ENCODE measurements around the gene NTS. TPM values are rescaled to one million over a fixed set of nuclear protein-coding genes. Genes with fewer than 3 reads are reported as not detected.

NTS gene
- total and polyA plus RNA-seq, 8 donors: 0.47 to 13.3 (median 5.4) TPM

GRCh38 chr12:85836197-85837090, 37.7 kb upstream of the NTS start, which contains the start of gene RASSF9:
Gene RASSF9, minus strand, starts transcription at chr12:85836409. Its CDS starts 208 bp downstream, at chr12:85836201.
- peak within 1 kb of the TSS; percentile 76 to 85 for H3K27ac ChIP-seq
- intact Hi-C loops (cut with DNase I): no loop called here
- peak within 1 kb of the TSS; percentile 32 to 39 for H3K4me3 ChIP-seq
- H3K36me3 ChIP-seq: no peaks in the 10 kb centered on the region
- no peaks in the 10 kb centered on the region for H3K4me1 ChIP-seq
- no peaks in the 10 kb centered on the region for H3K9me3 ChIP-seq
- ATAC-seq: peak; percentile 77
- peak; percentile 39 to 79 (median 63) for DNase-seq
- TF ChIP-seq, protein P1, sequence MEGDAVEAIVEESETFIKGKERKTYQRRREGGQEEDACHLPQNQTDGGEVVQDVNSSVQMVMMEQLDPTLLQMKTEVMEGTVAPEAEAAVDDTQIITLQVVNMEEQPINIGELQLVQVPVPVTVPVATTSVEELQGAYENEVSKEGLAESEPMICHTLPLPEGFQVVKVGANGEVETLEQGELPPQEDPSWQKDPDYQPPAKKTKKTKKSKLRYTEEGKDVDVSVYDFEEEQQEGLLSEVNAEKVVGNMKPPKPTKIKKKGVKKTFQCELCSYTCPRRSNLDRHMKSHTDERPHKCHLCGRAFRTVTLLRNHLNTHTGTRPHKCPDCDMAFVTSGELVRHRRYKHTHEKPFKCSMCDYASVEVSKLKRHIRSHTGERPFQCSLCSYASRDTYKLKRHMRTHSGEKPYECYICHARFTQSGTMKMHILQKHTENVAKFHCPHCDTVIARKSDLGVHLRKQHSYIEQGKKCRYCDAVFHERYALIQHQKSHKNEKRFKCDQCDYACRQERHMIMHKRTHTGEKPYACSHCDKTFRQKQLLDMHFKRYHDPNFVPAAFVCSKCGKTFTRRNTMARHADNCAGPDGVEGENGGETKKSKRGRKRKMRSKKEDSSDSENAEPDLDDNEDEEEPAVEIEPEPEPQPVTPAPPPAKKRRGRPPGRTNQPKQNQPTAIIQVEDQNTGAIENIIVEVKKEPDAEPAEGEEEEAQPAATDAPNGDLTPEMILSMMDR (IDR thresholded peaks at IDR 0.05): no peak
- H3K27me3 ChIP-seq: no peaks in the 10 kb centered on the region

- no peak for ATAC-seq
- Histone ChIP-seq H3K9me3 (no peaks in the 10 kb centered on the region), H3K36me3 (no peaks in the 10 kb centered on the region), H3K27me3 (no peaks in the 10 kb centered on the region), H3K4me3 (no peak overlapping the region), H3K27ac (no peak overlapping the region), H3K4me1 (no peaks in the 10 kb centered on the region)
- TF ChIP-seq, protein P1 (IDR thresholded peaks at IDR 0.05): no peak
- DNase-seq: peak in 1 of 4 donors; percentile 58
- intact Hi-C loops (cut with DNase I): no loop called here
Measured at GRCh38 chr12:85843606-85844310, 30.3 kb upstream of the NTS start.

DNA sequence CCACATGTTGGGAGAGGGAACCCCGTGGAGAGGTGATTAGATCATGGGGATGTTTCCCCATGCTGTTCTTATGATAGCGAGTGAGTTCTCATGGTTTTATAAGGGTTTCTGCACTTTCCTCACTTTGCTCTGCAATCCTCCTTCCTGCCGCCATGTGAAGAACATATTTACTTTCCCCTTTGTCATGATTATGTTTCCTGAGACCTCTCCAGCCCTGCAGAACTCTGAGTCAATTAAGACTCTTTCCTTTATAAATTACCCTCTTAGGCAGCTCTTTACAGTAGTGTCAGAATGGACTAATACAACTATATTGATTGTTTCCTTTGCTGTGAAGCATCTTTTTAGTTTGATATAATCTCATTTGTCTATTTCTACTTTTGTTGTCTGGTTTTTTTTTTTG, 24.8 kb upstream of the NTS start:
- H3K36me3 ChIP-seq: no peaks in the 10 kb centered on the region
- intact Hi-C loops (cut with DNase I): no loop called here
- DNase-seq: no peak
- no peak for ATAC-seq
- TF ChIP-seq, protein P1 (IDR thresholded peaks at IDR 0.05): no peak
- no peaks in the 10 kb centered on the region for H3K4me1 ChIP-seq
- peaks cover 0 to 3% of the 10 kb centered on the region in 2 donors for H3K9me3 ChIP-seq
- no peak overlapping the region for H3K4me3 ChIP-seq
- H3K27me3 ChIP-seq: no peaks in the 10 kb centered on the region
- H3K27ac ChIP-seq: no peak overlapping the region

- no peak overlapping the region for H3K27ac ChIP-seq
- no peaks in the 10 kb centered on the region for H3K27me3 ChIP-seq
- peak in 1 of 4 donors; percentile 40 for DNase-seq
- ATAC-seq: no peak
- peaks cover 0 to 3% of the 10 kb centered on the region in 2 donors for H3K9me3 ChIP-seq
- H3K4me3 ChIP-seq: no peak overlapping the region
- H3K36me3 ChIP-seq: no peaks in the 10 kb centered on the region
- intact Hi-C loops (cut with DNase I): no loop called here
- TF ChIP-seq, protein P1 (IDR thresholded peaks at IDR 0.05): no peak
- no peaks in the 10 kb centered on the region for H3K4me1 ChIP-seq
Measured at GRCh38 chr12:85855305-85855704, 18.8 kb upstream of the NTS start.

DNA sequence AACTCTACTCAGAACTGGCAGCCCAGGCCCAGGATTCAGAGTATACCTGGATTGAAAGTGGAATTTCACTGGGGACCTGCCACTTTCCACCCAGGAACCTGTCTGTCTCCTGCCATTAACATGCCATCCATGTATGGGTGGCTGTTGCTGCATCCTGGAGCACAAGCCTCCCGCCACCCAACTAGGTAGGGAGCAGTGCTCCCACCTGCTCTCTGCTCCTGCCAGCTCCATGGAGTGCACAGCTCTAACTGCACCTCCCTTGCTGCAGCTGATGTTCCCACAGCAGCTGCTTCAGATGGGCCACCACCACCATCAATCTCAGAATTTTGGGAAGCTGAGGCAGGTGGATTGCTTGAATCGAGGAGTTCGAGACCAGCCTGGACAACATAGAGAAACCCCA, 17.1 kb upstream of the NTS start:
- Histone ChIP-seq H3K27ac (no peak overlapping the region), H3K9me3 (no peaks in the 10 kb centered on the region), H3K27me3 (no peaks in the 10 kb centered on the region), H3K36me3 (no peaks in the 10 kb centered on the region), H3K4me1 (no peaks in the 10 kb centered on the region), H3K4me3 (no peak overlapping the region)
- DNase-seq: no peak
- ATAC-seq: no peak
- TF ChIP-seq, protein P1 (IDR thresholded peaks at IDR 0.05): no peak
- intact Hi-C loops (cut with DNase I): no loop called here
